ENCODE results near the gene SLC35G4.
"Not testable (repeated sequence)": the region's sequence is repeated elsewhere in the genome, so short reads cannot be mapped to it uniquely, and the experiment has no call there.

Gene SLC35G4

DNA sequence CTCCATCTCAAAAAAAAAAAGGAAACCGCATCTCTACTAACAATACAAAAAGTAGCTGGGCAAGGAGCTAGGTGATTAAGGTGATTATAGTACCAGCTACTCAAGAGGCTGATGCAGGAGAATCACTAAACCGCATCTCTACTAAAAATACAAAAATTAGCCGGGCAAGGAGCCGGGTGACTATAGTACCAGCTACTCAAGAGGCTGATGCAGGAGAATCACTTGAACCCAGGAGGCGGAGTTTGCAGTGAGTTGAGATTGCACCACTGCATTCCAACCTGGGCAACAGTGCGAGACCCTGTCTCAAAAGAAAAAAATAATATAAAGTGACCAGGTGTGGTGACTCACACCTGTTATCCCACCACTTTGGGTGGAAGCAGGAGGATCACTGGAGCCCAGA is 5.6 kb downstream of the SLC35G4 start:
- not testable (repeated sequence) for DNase-seq

DNA sequence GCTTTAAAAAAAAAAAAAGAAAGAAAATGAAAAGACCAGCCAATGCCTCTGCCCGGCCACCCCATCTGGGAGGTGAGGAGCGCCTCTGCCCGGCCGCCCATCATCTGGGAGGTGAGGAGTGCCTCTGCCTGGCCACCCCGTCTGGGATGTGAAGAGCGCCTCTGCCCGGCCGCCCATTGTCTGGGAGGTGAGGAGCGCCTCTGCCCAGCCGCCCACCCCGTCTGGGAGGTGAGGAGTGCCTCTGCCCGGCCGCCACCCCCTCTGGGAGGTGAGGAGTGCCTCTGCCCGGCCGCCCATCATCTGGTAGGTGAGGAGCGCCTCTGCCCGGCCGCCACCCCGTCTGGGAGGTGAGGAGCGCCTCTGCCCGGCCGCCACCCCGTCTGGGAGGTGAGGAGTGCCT is 37.9 kb downstream of the SLC35G4 start:
- DNase-seq, result not testable (repeated sequence)

- not testable (repeated sequence) for DNase-seq
These were observed 38.4 kb downstream of the SLC35G4 start for GRCh38 chr18:11647804-11648203.

GRCh38 chr18:11649839-11650238 is 40.4 kb downstream of the SLC35G4 start:
- DNase-seq, result no peak

- no peak for DNase-seq
These were observed 42.5 kb downstream of the SLC35G4 start for GRCh38 chr18:11651899-11652298.

GRCh38 chr18:11653521-11653920 is 44.1 kb downstream of the SLC35G4 start:
- DNase-seq, result no peak

DNA sequence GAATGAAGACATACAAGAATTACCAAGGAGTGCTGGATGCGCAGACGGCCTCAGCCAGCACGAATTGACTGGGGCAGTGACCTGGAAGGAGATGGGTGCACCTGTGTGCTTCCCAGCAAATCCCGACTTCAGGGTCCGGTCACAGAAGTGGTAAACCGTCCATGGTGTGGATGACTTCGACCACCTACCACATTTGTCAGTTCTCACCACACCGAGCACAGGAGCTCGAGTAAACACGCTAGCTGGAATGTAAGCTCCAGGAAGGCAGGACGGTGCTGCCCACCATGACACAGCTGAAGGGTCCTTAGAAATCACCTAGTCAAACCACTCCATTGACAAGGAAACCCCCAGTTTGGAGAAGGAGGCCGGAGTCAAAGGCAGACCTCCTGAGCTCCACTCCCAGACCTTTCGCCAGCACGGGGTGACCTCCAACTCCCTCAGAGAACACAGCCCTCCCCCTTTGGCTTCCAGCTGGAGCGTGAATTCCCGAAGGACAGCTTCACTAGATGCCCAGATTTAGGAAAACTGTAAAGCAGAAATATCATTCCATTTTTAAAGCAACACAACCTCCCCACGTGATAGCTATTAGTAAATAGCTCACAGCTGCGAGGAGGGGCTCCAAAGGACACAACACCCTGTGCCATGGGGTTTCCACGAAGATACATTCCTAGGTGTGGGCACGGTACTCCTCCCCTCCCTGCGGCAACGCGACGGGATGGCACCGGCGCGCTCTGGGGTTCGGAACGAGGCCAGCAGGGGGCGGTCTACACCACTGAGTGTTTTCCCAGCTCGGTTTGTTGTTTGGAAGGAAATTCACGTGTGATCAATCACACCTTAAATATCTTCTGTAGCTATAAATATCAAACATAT is 45.6 kb downstream of the SLC35G4 start:
- DNase-seq, result no peak

DNA sequence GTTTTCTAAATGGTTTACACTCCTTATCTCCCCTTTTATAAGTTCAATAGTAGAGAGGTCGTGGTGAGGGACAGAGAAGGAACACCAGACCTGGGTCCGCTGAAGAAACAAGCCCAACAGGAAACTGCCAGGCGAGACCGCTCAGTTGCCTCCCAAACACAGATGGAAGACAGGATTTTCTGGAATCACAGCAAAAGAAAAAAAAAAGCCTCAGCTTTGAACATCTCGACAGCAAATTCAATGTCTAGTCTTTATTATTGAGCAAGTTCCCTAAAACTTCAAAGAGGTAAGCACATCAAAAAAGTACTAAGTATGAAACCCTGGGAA is 46.2 kb downstream of the SLC35G4 start:
- DNase-seq, result no peak

GRCh38 chr18:11657152-11657551 is 47.8 kb downstream of the SLC35G4 start:
- DNase-seq, result no peak

DNA sequence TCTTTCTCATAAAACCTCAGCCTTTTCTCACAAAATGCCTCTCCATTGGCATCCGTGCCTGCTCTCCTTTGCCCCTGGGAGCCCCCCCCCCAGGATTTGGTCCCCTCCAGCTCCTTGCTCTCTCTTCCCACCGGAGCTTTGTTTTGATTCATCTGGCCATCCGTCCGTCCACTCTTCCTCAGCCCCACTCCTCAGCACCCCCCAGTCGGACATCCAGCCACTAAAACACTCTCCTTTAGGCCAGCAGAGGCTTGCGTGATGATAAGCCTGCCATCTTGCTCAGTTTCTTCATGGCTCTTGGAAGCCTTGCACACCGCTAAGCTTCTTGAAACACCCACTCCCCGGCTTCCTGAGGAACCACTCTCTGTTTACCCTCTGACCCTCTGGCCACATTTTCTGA is 48.2 kb downstream of the SLC35G4 start:
- DNase-seq, result no peak

DNA sequence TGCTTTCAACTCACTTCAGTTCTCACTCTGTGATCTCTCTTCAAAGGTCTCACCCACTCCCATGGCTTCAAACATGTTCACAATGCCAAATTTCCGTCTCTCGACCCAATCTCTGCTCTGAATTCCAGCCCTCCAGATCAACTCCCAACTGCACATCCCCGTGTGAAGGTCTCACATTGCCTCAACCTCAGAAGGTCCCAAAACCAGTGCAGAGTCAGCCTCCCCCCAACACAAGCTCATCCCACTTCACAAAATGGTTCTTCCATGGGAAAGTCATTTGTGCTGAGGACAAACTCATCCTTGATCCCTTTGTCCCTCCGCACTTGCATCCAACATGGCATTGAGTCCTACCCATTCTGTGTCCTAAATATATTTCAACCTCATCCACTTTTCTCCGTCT is 48.6 kb downstream of the SLC35G4 start:
- DNase-seq, result no peak

- DNase-seq, result no peak
These were observed 49.6 kb downstream of the SLC35G4 start for GRCh38 chr18:11658989-11659388.

Data from NCI-H2171 (cell line).